ENCODE measurements around the gene TJP3.

TJP3 gene

GRCh38 chr19:3785451-3785937 lies 77.3 kb downstream of the TJP3 start:
- DNase-seq (ENCODE audit: low spot score) = no peak

- no peak for DNase-seq (ENCODE audit: low spot score)
These were observed 78.0 kb downstream of the TJP3 start, which contains the start of gene MATK for GRCh38 chr19:3785938-3786824. Gene MATK, minus strand, starts transcription at chr19:3786381. Its CDS starts 1,246 bp downstream, at chr19:3785135.

GRCh38 chr19:3788996-3789778 lies 81.0 kb downstream of the TJP3 start:
- no peak for DNase-seq (ENCODE audit: low spot score)

GRCh38 chr19:3790209-3790734 lies 82.1 kb downstream of the TJP3 start:
- no peak for DNase-seq (ENCODE audit: low spot score)

GRCh38 chr19:3790941-3791340 lies 82.8 kb downstream of the TJP3 start:
- no peak for DNase-seq (ENCODE audit: low spot score)

GRCh38 chr19:3792114-3792513 lies 83.9 kb downstream of the TJP3 start:
- no peak for DNase-seq (ENCODE audit: low spot score)

- DNase-seq (ENCODE audit: low spot score) = no peak
These were observed 85.6 kb downstream of the TJP3 start for GRCh38 chr19:3793799-3794198.

- no peak for DNase-seq (ENCODE audit: low spot score)
These were observed 88.2 kb downstream of the TJP3 start for GRCh38 chr19:3796358-3796757.

GRCh38 chr19:3798137-3798536 lies 90.0 kb downstream of the TJP3 start:
- no peak for DNase-seq (ENCODE audit: low spot score)
